Amniotic epithelial cell (primary cell): ENCODE results near the gene PIGC.

Source experiments
- DNase-seq: peaks from one replicate; pipeline ENCODE4 v3.0.0-alpha.2; 2010; ENCODE audit warnings: low read depth

The PIGC gene

DNA sequence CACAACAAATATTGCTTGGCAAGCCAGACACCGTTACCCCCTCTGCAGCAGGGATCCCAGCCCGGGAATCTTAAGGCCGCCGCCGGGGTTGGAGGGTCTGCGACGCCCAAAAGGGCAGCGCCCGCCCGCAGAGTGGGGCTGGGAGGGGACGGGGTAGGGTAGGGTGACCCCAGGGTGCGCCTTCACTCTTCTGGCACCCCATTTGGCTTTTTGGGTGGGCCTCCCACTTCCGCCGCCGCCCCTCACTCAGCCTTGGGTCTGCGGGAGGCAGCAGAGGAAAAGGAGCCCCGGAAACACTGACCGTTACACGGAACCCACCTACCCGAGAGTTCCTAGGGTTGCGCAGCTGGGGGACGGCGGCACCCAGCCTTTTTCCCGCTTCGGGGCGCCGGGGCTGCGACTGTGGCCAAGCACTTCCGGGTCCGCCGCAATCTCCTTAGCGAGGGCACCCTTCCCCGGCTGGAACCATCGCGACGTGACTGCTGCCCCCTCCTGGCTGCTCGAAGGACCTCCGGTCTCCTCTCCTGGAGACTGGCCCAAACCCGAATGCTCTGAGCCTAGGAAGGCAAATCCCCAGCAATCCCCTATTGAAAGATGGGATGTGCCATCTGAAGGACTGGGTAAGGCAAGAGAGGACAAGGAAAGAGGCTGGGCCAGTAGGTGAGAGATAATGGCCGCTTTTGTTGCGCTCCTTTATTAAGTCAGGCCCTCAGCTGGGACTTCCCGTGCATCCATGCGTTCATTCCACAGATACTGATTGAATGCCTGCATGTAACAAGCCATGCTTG lies at the start of gene PIGC:
PIGC (minus strand) TSS at position 404 of the 788 bp plus-strand sequence. CDS start 1,447 bp downstream, outside the sequence.
- peak; percentile 75 for DNase-seq

DNA sequence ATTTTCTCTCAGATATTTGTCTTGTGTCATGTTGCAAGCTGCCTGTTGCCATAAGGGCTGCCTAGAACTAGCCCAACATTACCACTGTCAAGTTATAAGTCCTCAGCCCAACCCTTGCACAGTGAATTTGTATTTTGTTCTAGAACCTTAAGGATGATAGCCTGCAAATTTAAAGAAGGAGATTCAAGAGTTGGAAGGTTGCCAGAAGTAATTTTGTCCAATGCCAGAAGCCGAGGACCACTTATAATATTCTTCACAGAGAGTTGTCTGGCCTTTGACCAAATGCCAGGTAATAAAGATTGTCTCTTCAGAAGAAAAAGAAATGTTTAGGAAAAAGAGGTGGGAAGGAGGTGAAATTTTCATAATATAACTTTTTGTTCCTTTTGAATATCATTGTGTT lies 48.6 kb upstream of the PIGC start:
- DNase-seq: no peak

DNA sequence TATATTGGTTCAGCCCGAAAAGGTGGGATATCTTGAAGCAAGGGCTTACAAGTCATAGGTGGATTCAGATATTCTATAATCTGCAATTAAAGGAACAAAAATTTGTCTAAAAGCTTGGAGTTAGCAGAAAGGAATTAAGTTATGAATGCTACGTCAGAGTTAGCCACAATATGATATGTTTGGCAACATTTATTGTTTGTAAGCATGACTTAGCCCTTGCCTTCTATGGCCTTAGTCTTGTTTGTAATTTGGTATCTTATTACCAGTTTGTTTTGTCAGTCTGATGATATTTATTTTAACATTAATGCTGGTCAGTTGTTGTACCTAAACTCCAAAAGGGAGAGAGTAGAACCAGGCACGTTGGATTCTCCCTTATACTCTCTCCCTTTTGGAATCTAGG lies 46.0 kb upstream of the PIGC start:
- DNase-seq: peak; percentile 35

DNA sequence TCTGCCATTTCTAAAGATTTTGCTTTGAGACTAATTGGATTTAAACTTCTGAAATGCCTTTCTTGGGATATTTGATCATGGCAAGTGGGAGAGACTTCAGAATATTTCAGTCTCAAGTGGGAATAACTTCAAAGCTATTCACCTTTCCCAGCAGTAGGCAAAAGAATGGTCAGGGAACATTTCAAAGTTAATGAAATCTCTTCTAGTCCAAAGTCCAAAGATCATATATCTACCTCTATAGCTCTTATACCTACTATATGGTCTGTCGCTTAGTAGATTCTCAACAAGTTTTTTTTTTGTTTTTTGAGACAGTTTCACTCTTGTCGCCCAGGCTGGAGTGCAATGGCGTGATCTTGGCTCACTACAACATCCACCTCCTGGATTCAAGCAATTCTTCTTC lies 44.5 kb upstream of the PIGC start:
- DNase-seq: no peak

GRCh38 chr1:172487550-172487949 lies 43.7 kb upstream of the PIGC start:
- DNase-seq: no peak

DNA sequence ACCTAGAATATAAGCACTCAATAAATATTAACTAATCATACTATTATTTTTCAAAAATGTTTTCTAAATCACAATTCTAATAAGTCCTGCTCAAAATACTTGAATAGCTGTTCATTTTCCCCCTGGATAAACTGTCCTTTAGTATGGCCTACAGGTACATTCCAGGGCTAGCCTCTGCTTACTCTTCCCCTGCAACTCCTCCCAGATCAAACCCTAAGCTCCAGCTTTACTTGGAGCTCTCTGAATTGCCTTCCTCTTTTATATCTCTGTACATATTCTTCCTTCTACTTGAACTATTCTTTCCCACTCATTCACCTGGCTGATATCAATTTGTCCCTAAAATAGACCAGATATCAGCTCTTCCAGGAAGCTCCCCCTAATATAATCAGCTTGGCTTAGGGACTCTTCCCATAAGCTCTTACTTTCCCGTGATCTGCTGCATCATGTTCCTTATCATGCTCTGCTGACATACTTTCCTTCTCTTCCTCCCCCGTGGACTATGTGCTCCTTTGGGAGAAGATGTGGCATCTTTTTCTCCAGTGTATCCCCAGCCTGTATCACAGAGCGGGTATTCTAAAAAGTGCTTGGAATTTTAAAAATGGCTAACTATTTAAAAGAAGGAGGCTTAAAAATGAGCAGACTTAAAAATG lies 43.1 kb upstream of the PIGC start:
- peak; percentile 53 for DNase-seq

DNA sequence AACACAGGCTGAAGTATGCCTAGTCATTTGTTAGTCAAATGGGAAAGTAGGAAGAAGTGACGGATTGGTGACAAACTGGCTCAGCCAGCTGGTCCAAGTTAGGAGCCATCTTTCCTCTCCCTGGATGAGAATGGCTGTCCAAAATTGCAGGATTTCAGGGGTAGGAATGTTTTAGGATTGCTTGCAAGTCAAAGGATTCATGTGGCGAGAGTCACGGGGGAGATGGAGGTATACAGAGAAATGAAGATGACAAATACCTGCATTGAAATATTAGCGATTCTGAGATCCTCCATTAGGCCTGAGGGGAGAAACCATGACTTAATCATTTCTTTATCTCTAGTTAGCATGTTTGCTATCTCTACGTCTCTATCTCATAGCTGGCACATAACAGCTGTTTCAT lies 41.8 kb upstream of the PIGC start:
- no peak for DNase-seq

- no peak for DNase-seq
These were observed 40.4 kb upstream of the PIGC start for GRCh38 chr1:172484252-172484651.

DNA sequence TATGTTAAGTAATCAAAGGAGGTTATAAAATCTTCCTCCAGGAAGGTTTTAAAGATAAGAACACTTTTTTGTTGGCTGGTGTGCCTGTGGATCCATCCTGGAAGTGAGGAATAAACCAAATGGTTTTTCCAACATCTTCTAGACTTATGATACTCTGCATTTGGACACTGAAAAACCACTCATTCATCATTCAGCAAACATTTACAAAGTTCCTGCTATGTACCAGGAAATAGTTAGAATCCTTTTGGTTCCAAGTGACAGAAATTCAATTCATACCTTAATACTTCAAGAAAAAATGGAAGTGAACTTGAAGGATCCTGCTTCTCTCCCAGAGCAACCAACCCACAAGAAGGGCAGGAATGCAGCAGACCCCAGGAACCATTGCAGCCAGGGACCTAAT lies 39.6 kb upstream of the PIGC start:
- no peak for DNase-seq

- no peak for DNase-seq
These were observed 38.2 kb upstream of the PIGC start for GRCh38 chr1:172482044-172482443.

- DNase-seq: no peak
These were observed 36.6 kb upstream of the PIGC start for GRCh38 chr1:172480431-172480830.

- peak; percentile 69 for DNase-seq
These were observed 34.6 kb upstream of the PIGC start for GRCh38 chr1:172478485-172478884.

- DNase-seq: no peak
These were observed 33.9 kb upstream of the PIGC start for GRCh38 chr1:172477741-172478140.

GRCh38 chr1:172477216-172477615 lies 33.3 kb upstream of the PIGC start:
- DNase-seq: no peak

- peak; percentile 40 for DNase-seq
These were observed 32.4 kb upstream of the PIGC start for GRCh38 chr1:172476218-172476811.

DNA sequence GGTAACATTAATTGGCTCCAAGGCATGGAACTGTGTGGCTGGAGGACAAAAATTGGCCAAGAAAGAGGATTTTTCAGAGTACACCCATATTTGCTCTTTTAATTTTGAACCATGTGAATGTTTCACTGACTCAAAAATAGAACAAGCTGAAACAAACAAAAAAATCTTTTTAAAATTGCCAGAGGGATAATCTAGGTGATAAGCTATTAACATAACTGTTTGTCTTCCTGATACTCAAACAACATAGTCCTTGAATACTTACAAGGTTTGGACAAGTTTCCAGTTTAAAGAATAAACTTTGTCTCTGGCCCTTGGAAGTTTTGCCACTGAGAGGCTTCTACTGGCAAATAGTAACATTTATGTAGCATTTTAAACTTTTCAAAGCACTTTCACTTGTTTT lies 30.0 kb upstream of the PIGC start:
- DNase-seq: no peak

DNA sequence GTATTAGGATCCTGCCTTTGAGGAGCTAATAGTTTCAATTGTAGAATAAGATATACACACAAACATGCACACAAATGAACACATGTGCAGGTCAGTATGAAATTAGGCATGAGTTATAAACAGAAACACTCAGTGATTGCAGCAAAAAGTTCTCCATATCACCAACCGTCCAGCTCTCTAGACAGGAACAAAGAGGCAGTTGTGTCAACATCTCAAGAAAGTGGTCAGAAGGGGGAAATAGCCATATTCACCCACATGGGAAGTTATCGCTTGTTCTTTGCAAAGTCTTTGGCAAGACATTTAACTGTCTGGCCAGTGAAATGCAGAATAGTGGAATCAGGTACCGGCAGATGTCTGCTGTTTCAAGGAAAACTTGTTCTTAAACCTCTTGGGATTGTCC lies 29.4 kb upstream of the PIGC start:
- DNase-seq: no peak

GRCh38 chr1:172472495-172472894 lies 28.6 kb upstream of the PIGC start:
- no peak for DNase-seq

DNA sequence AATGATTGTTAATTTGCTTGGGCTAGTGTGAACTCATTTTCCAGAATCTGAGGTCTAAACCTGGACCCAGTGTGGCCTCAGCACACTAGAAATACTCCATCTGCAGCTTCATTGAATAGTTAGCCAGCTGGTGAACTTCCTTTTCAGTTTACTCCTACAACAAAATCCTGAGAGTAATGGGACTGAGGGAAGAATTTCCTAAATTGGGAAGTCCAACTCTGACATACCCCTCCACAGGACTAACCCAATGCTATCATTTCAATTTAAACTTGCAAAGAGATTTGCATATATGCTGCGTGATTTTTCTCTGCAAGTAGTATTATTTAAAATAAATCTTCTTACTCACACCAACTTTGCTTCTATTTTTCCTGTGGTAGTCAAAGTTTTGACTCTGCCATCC lies 27.8 kb upstream of the PIGC start:
- DNase-seq: no peak

GRCh38 chr1:172470149-172470548 lies 26.3 kb upstream of the PIGC start:
- no peak for DNase-seq

- no peak for DNase-seq
These were observed 25.8 kb upstream of the PIGC start for GRCh38 chr1:172469717-172470116.

DNA sequence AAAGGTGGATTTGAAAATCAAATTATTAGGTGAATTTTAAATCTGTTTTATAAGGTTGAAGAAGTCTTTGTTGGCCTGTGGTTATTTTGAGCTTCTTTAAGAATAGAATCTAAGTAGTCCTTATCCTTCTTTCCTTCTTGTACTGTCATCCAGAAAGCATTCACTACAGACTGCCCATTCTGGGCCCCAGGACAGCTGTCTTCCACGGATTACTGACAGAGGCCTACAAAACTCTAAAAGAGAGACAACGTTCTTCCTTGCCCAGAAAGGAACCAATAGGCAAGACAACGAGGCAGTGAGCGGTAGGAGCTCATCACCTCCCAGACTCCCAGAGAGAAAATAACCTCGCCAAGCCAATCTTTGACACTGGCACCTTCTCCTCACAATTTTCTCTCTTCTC lies 24.4 kb upstream of the PIGC start:
- DNase-seq: no peak

DNA sequence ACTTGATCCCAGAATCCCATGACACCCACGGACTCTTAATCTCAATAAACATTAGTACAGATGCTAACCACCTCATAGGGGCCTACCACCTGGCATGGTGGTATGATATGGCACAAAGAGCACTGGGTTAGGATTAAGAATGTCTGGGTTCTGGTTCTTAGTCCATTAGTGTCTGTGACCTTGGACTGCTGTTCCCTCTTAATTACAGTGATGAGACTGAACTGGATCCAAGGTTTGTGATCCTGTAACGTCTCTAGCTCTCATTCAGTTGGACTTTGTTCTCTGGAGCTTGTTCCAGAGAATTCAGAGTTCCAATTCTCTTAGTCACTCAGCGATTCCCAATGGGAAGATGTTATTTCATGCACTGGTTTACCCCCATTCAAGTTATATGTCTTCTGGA lies 23.6 kb upstream of the PIGC start:
- DNase-seq: no peak
